HL-60 (cell line): ENCODE data around the gene COX6B2.

Experiments
- DNase-seq, 2 experiments: peaks; one replicate each; pipeline ENCODE4 v3.0.0-alpha.2; 2010 to 2020; ENCODE audit warnings: low read depth in 1 of 2, low spot score in 1 of 2
- H3K27ac ChIP-seq: fragments of 250-450 bp; sonication (Bioruptor Pico); replicated peaks from 2 replicates; pipeline ENCODE4 v1.5.1; 2020; ENCODE audit warnings: mild to moderate bottlenecking, moderate library complexity
- H3K27me3 ChIP-seq: fragments of 250-450 bp; sonication (Bioruptor Pico); 2 replicates; pipeline ENCODE4 v1.5.1; 2021; ENCODE audit warnings: mild to moderate bottlenecking, moderate library complexity; ENCODE audit not compliant: insufficient read depth, poor library complexity, severe bottlenecking
- H3K4me3 ChIP-seq: replicated peaks from 2 replicates; pipeline ENCODE4 v1.5.1; 2011; ENCODE audit warnings: mild to moderate bottlenecking, control low read depth, low read length; ENCODE audit not compliant: insufficient read depth
- GABPA ChIP-seq: IDR thresholded peaks from 2 replicates; pipeline ENCODE4 v1.6.1; 2012; ENCODE audit warnings: low read depth
- POLR2AphosphoS5 ChIP-seq: IDR thresholded peaks from 2 replicates; pipeline ENCODE4 v1.6.1; 2012; ENCODE audit warnings: low read depth
- SPI1 ChIP-seq: IDR thresholded peaks from 2 replicates; pipeline ENCODE4 v1.6.1; 2012; ENCODE audit warnings: low read depth, mild to moderate bottlenecking, borderline replicate concordance
- TF ChIP-seq, protein P1 (sequence below): IDR thresholded peaks from one replicate; pipeline ENCODE4 v1.5.1; 2011; ENCODE audit warnings: low read length, control low read depth, inconsistent platforms; ENCODE audit not compliant: insufficient read depth
- TF ChIP-seq, protein P2 (sequence below): IDR thresholded peaks from 2 replicates; pipeline ENCODE4 v1.6.1; 2012; ENCODE audit warnings: low read depth; ENCODE audit not compliant: insufficient replicate concordance

The COX6B2 gene

DNA sequence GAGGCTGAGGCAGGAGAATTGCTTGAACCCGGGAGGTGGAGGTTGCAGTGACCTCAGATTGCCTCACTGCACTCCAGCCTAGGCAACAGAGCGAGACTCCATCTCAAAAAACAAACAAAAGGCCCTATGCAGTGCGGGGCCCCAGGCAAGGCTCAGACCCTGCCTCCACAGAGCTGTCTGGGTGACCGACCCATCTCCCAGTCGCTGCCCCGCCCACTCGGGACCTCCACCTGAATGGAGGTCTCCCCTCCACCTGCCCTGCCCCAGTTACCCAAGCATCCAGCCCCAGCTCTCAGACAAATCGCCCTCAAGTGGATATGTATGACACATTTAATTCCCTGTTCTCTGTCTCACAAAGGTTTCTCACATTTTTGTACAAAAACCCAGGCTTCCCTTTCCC is 10.7 kb upstream of the COX6B2 start:
- Histone ChIP-seq H3K27ac (no peak overlapping the region), H3K4me3 (no peak overlapping the region), H3K27me3 (peaks cover 16% of the 10 kb centered on the region)
- no peak for TF ChIP-seq GABPA
- no peak for TF ChIP-seq POLR2AphosphoS5
- TF ChIP-seq, protein P1, sequence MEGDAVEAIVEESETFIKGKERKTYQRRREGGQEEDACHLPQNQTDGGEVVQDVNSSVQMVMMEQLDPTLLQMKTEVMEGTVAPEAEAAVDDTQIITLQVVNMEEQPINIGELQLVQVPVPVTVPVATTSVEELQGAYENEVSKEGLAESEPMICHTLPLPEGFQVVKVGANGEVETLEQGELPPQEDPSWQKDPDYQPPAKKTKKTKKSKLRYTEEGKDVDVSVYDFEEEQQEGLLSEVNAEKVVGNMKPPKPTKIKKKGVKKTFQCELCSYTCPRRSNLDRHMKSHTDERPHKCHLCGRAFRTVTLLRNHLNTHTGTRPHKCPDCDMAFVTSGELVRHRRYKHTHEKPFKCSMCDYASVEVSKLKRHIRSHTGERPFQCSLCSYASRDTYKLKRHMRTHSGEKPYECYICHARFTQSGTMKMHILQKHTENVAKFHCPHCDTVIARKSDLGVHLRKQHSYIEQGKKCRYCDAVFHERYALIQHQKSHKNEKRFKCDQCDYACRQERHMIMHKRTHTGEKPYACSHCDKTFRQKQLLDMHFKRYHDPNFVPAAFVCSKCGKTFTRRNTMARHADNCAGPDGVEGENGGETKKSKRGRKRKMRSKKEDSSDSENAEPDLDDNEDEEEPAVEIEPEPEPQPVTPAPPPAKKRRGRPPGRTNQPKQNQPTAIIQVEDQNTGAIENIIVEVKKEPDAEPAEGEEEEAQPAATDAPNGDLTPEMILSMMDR = no peak
- TF ChIP-seq SPI1 = no peak
- TF ChIP-seq, protein P2, sequence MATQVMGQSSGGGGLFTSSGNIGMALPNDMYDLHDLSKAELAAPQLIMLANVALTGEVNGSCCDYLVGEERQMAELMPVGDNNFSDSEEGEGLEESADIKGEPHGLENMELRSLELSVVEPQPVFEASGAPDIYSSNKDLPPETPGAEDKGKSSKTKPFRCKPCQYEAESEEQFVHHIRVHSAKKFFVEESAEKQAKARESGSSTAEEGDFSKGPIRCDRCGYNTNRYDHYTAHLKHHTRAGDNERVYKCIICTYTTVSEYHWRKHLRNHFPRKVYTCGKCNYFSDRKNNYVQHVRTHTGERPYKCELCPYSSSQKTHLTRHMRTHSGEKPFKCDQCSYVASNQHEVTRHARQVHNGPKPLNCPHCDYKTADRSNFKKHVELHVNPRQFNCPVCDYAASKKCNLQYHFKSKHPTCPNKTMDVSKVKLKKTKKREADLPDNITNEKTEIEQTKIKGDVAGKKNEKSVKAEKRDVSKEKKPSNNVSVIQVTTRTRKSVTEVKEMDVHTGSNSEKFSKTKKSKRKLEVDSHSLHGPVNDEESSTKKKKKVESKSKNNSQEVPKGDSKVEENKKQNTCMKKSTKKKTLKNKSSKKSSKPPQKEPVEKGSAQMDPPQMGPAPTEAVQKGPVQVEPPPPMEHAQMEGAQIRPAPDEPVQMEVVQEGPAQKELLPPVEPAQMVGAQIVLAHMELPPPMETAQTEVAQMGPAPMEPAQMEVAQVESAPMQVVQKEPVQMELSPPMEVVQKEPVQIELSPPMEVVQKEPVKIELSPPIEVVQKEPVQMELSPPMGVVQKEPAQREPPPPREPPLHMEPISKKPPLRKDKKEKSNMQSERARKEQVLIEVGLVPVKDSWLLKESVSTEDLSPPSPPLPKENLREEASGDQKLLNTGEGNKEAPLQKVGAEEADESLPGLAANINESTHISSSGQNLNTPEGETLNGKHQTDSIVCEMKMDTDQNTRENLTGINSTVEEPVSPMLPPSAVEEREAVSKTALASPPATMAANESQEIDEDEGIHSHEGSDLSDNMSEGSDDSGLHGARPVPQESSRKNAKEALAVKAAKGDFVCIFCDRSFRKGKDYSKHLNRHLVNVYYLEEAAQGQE = no peak
- DNase-seq = no peak

DNA sequence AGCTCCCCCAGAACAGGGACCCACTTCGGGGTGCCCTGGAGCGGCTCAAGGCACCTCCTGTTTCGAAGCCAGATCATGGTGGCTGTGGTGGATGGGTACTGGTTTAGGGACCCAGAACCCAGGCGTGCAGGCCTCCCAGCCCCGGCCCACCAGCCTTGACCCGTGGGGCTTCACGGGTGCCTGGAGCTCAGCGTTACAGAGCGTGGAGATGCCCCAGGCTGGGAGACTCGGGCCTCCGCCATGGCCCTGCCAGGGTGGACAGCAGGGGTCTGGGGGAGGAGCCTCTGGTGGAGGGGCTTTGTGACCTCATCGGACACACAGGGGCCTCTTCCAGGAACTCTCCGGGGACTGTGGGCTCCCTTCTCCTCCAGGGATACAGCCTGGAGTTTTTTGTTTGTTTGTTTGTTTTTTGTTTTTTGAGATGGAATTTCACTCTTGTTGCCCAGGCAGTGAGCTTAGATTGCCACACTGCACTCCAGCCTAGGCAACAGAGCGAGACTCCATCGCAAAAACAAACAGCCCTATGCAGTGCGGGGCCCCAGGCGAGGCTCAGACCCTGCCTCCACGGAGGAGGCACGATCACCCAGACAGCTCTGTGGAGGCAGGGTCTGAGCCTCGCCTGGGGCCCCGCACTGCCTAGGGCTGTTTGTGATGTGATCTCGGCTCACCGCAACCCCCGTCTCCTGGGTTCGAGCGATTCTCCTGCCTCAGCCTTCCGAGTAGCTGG is 8.6 kb upstream of the COX6B2 start, which contains the start of gene GARIN5B:
TSS of gene GARIN5B (minus strand) at position 271 of the 727 bp plus-strand sequence. CDS start at position 77, 194 bp downstream.
- no peak for DNase-seq

DNA sequence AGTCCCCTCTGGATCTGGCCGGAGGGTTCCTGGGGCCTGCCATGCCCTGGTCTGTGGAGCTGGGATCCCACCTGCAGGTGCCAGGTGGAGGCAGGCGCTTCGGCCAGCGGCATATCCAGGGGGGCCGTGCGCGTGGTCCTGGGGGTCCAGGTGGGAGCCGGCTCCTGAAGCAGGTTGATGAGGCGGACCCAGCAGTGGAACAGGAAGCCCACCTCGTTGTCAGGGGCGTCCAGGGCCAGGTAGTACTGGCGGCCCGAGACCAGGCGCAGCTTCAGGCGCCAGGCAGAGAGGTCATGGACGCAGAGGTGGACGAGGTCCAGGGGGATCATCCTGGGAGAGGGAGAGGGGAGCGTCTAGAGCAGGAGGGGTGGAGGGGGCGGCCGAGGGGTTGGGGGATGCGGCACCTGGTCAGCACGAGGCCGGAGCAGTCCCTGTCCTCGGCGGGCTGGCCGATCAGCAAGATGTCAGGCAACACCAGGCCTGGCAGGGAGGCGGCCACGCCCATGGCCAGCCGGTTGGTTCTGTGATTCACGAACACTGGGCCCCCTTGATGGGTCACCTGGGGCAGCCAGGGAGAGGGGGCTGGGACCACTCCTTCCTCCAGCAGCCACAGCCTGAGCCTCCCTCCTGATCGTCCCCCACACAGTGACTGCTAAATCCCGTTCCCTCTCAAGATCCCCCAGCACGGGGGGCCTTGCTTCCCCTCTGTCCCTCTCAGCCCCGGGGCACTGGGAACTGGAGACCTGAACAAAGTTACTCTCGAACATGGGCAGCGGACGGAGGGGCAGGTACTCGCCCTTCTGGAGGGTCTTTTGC is 7.9 kb upstream of the COX6B2 start:
- no peaks in the 10 kb centered on the region for H3K27me3 ChIP-seq
- DNase-seq = no peak
- no peak overlapping the region for H3K4me3 ChIP-seq
- no peak overlapping the region for H3K27ac ChIP-seq
- TF ChIP-seq, protein P2 = no peak
- TF ChIP-seq SPI1 (no peak), POLR2AphosphoS5 (no peak), GABPA (no peak)
- TF ChIP-seq, protein P1 = no peak

More for the DNA sequence above, 8.6 kb upstream of the COX6B2 start, which contains the start of gene GARIN5B:
- TF ChIP-seq SPI1 (no peak), GABPA (no peak), POLR2AphosphoS5 (no peak)
- TF ChIP-seq, protein P1 = no peak
- TF ChIP-seq, protein P2 = no peak
- Histone ChIP-seq H3K27me3 (no peaks in the 10 kb centered on the region), H3K27ac (no peak within 1 kb of the TSS), H3K4me3 (no peak within 1 kb of the TSS)
